ENCODE results near the gene VANGL1.

- no peak for TF ChIP-seq EZH2phosphoT487 (IDR thresholded peaks at IDR 0.05; ENCODE audit: low read length)
- TF ChIP-seq CTCF (IDR thresholded peaks at IDR 0.05; ENCODE audit: low read length) = no peak
Observed at GRCh38 chr1:115722221-115722620, 80.5 kb downstream of the VANGL1 start.
